H1 (cell line): Measurements from ENCODE around the gene VAT1L. TPM values are rescaled to one million over a fixed set of nuclear protein-coding genes. Genes with fewer than 3 reads are reported as not detected.

ENCODE experiments used
- CTCF ChIA-PET: fragments of 300-600 bp; sonication (Branson Sonifier 250); formaldehyde crosslinking; loops from one replicate; lab custom pipeline; 2021; ENCODE audit not compliant: partially characterized antibody; lab: Charles Lee
- POLR2A ChIA-PET: fragments of 300-600 bp; sonication (Branson Sonifier 250); formaldehyde crosslinking; loops from one replicate; lab custom pipeline; 2021; ENCODE audit warnings: inconsistent platforms; ENCODE audit not compliant: partially characterized antibody; lab: Charles Lee
- DNase-seq, 2 experiments: peaks; one replicate each; pipeline versions ENCODE4 v3.0.0 to v3.0.0-alpha.2; 2010 to 2022; ENCODE audit warnings: low spot score in 2 of 2, low read depth in 1 of 2, mixed read lengths in 1 of 2
- FAIRE-seq: peaks from 2 replicates; lab custom pipeline; 2011; peaks lifted over from hg19 to GRCh38; lab: Jason Lieb, UNC
- H2AFZ ChIP-seq: 2 replicates; pipeline ENCODE4 v1.8.1; 2012; ENCODE audit warnings: low read length, inconsistent platforms
- H2AK5ac ChIP-seq: 2 replicates; pipeline ENCODE4 v1.6.1; 2013; ENCODE audit warnings: low read depth, low read length
- H2BK120ac ChIP-seq: replicated peaks from 2 replicates; pipeline ENCODE3; 2013; ENCODE audit warnings: low read depth, low read length, inconsistent platforms
- H2BK12ac ChIP-seq: 2 replicates; pipeline ENCODE4 v1.6.1; 2013; ENCODE audit warnings: low read depth, low read length
- H2BK15ac ChIP-seq: 2 replicates; pipeline ENCODE4 v1.6.1; 2013; ENCODE audit warnings: low read length
- H2BK20ac ChIP-seq: 2 replicates; pipeline ENCODE4 v1.6.1; 2013; ENCODE audit warnings: low read length
- H2BK5ac ChIP-seq: 2 replicates; pipeline ENCODE4 v1.6.1; 2013; ENCODE audit warnings: low read depth, low read length
- H3K14ac ChIP-seq: 2 replicates; pipeline ENCODE4 v1.6.1; 2013; ENCODE audit warnings: inconsistent platforms; ENCODE audit not compliant: insufficient read length
- H3K18ac ChIP-seq: 2 replicates; pipeline ENCODE4 v1.6.1; 2013; ENCODE audit warnings: low read length; ENCODE audit errors: extremely low read depth
- H3K23ac ChIP-seq: 2 replicates; pipeline ENCODE4 v1.6.1; 2013; ENCODE audit warnings: inconsistent platforms; ENCODE audit not compliant: insufficient read length
- H3K23me2 ChIP-seq: 2 replicates; pipeline ENCODE4 v1.6.1; 2013; ENCODE audit warnings: low read depth, low read length
- H3K27ac ChIP-seq: 2 replicates; pipeline ENCODE4 v1.6.1; 2011; ENCODE audit warnings: low read depth, low read length, inconsistent platforms
- H3K27me3 ChIP-seq, 4 experiments: replicated peaks in 1 of 4; 1 replicate in 1 of 4; 2 replicates in 3 of 4; pipeline versions ENCODE4 v1.6.1 to v1.8.1; 2011 to 2013; ENCODE audit warnings: low read length in 3 of 4, mild to moderate bottlenecking in 3 of 4, inconsistent platforms in 2 of 4, mixed read lengths in 2 of 4, moderate library complexity in 1 of 4; ENCODE audit not compliant: control insufficient read depth in 3 of 4, insufficient read depth in 3 of 4; ENCODE audit errors: extremely low read depth in 1 of 4
- H3K36me3 ChIP-seq, 4 experiments: 2 replicates each; pipeline versions ENCODE4 v1.6.1 to v1.8.1; 2011 to 2013; ENCODE audit warnings: mild to moderate bottlenecking in 4 of 4, low read length in 3 of 4, moderate library complexity in 2 of 4, control low read depth in 1 of 4, inconsistent platforms in 1 of 4; ENCODE audit not compliant: insufficient read depth in 4 of 4, control insufficient read depth in 2 of 4
- H3K4ac ChIP-seq: replicated peaks from 2 replicates; pipeline ENCODE3; 2013; ENCODE audit warnings: low read length, low read depth, mixed read lengths, inconsistent platforms; ENCODE audit not compliant: insufficient read length
- H3K4me1 ChIP-seq, 4 experiments: replicated peaks in 1 of 4; 1 replicate in 1 of 4; 2 replicates in 3 of 4; pipeline versions ENCODE4 v1.6.1 to v1.8.1; 2011 to 2013; ENCODE audit warnings: low read length in 3 of 4, inconsistent platforms in 2 of 4, mixed read lengths in 1 of 4; ENCODE audit not compliant: insufficient read depth in 4 of 4, control insufficient read depth in 3 of 4
- H3K4me2 ChIP-seq, 2 experiments: 2 replicates each; pipeline versions ENCODE4 v1.6.1 to v1.8.1; 2011 to 2013; ENCODE audit warnings: low read depth in 2 of 2, low read length in 2 of 2, control low read depth in 1 of 2, inconsistent platforms in 1 of 2, mild to moderate bottlenecking in 1 of 2; ENCODE audit not compliant: insufficient read depth in 1 of 2
- H3K4me3 ChIP-seq, 4 experiments: fragments of 200-600, 300-600 bp in 1 of 4; sonication (generic), shearing (Covaris generic), sonication (Bioruptor Twin) in 1 of 4; 2 replicates each; pipeline versions ENCODE4 v1.5.1 to v1.8.1; 2011 to 2016; ENCODE audit warnings: low read length in 4 of 4, low read depth in 3 of 4, control low read depth in 2 of 4, inconsistent platforms in 2 of 4, mild to moderate bottlenecking in 2 of 4, mixed read lengths in 1 of 4, moderate library complexity in 1 of 4; ENCODE audit not compliant: insufficient read depth in 2 of 4; ENCODE audit errors: extremely low read depth in 1 of 4
- H3K56ac ChIP-seq: replicated peaks from 2 replicates; pipeline ENCODE3; 2013; ENCODE audit warnings: low read depth, mild to moderate bottlenecking, mixed read lengths, low read length, inconsistent platforms; ENCODE audit not compliant: insufficient read length
- H3K79me1 ChIP-seq: 2 replicates; pipeline ENCODE4 v1.6.1; 2013; ENCODE audit warnings: low read depth, low read length, control low read depth
- H3K79me2 ChIP-seq, 2 experiments: 2 replicates each; pipeline versions ENCODE4 v1.6.1 to v1.8.1; 2012 to 2013; ENCODE audit warnings: low read length in 2 of 2, mild to moderate bottlenecking in 2 of 2, inconsistent platforms in 1 of 2; ENCODE audit not compliant: insufficient read depth in 2 of 2, control insufficient read depth in 1 of 2
- H3K9ac ChIP-seq, 4 experiments: replicated peaks in 1 of 4; 1 replicate in 1 of 4; 2 replicates in 3 of 4; pipeline versions ENCODE4 v1.6.1 to v1.8.1; 2011 to 2013; ENCODE audit warnings: low read depth in 3 of 4, low read length in 3 of 4, control low read depth in 2 of 4, mild to moderate bottlenecking in 2 of 4, moderate library complexity in 2 of 4, inconsistent platforms in 1 of 4; ENCODE audit errors: extremely low read depth in 1 of 4
- H3K9me3 ChIP-seq, 2 experiments: 2 replicates each; pipeline versions ENCODE4 v1.6.1 to v1.8.1; 2012 to 2013; ENCODE audit warnings: mild to moderate bottlenecking in 2 of 2, moderate library complexity in 2 of 2, control low read depth in 1 of 2, inconsistent platforms in 1 of 2, low read depth in 1 of 2, low read length in 1 of 2, mixed read lengths in 1 of 2; ENCODE audit not compliant: insufficient read depth in 2 of 2
- H4K20me1 ChIP-seq, 2 experiments: replicated peaks in 1 of 2; 2 replicates each; pipeline versions ENCODE3 to v1.8.1; 2011 to 2013; ENCODE audit warnings: inconsistent platforms in 2 of 2, low read length in 2 of 2, mild to moderate bottlenecking in 1 of 2; ENCODE audit not compliant: insufficient read depth in 2 of 2, control insufficient read depth in 1 of 2
- H4K5ac ChIP-seq: 2 replicates; pipeline ENCODE4 v1.6.1; 2013; ENCODE audit warnings: low read length, low read depth, mixed read lengths, inconsistent platforms; ENCODE audit not compliant: insufficient read length
- H4K8ac ChIP-seq: 2 replicates; pipeline ENCODE4 v1.8.0; 2013; ENCODE audit warnings: mild to moderate bottlenecking, moderate library complexity, low read length, inconsistent platforms; ENCODE audit not compliant: insufficient read depth; ENCODE audit errors: extremely low read depth
- H4K91ac ChIP-seq: replicated peaks from 2 replicates; pipeline ENCODE3; 2013; ENCODE audit warnings: low read length, mixed read lengths, inconsistent platforms; ENCODE audit not compliant: insufficient read length
- BACH1 ChIP-seq: IDR thresholded peaks from 2 replicates; pipeline ENCODE4 v1.6.1; 2012; ENCODE audit warnings: low read length, improper control_type of control experiment
- BCL11A ChIP-seq, 2 experiments: IDR thresholded peaks; one replicate each; pipeline ENCODE4 v1.6.1; 2011; ENCODE audit warnings: low read depth in 2 of 2, low read length in 2 of 2, mild to moderate bottlenecking in 2 of 2
- BRCA1 ChIP-seq: IDR thresholded peaks from 2 replicates; pipeline ENCODE4 v1.6.1; 2012; ENCODE audit warnings: low read depth, low read length, improper control_type of control experiment
- CREB1 ChIP-seq: IDR thresholded peaks from 2 replicates; pipeline ENCODE4 v1.6.1; 2012; ENCODE audit warnings: inconsistent platforms
- FOSL1 ChIP-seq: IDR thresholded peaks from 2 replicates; pipeline ENCODE4 v1.6.1; 2011; ENCODE audit warnings: mild to moderate bottlenecking, low read depth, low read length, moderate library complexity; ENCODE audit not compliant: insufficient read depth
- HDAC2 ChIP-seq, 2 experiments: fragments of 300-600 bp in 1 of 2; sonication (generic) in 1 of 2; IDR thresholded peaks; 2 replicates each; pipeline ENCODE4 v1.6.1; 2011 to 2012; ENCODE audit warnings: low read depth in 2 of 2, low read length in 2 of 2, mild to moderate bottlenecking in 2 of 2, moderate library complexity in 2 of 2, borderline replicate concordance in 1 of 2, inconsistent platforms in 1 of 2
- JUND ChIP-seq: IDR thresholded peaks from 2 replicates; pipeline ENCODE4 v1.6.1; 2011; ENCODE audit warnings: mild to moderate bottlenecking, improper control_type of control experiment, low read length
- KDM1A ChIP-seq: fragments of 200-600, 300-600 bp; sonication (generic); IDR thresholded peaks from 2 replicates; pipeline ENCODE4 v1.7.1; 2016; ENCODE audit warnings: mild to moderate bottlenecking, low read length, borderline replicate concordance
- MAFK ChIP-seq: IDR thresholded peaks from 2 replicates; pipeline ENCODE4 v1.6.1; 2012; ENCODE audit warnings: low read depth, mild to moderate bottlenecking, improper control_type of control experiment, low read length
- NANOG ChIP-seq: IDR thresholded peaks from 2 replicates; pipeline ENCODE4 v1.6.1; 2011; ENCODE audit warnings: low read length, low read depth, mild to moderate bottlenecking, inconsistent platforms; ENCODE audit not compliant: insufficient read depth, poor library complexity, severe bottlenecking
- NRF1 ChIP-seq: IDR thresholded peaks from 2 replicates; pipeline ENCODE4 v1.6.1; 2011; ENCODE audit warnings: mild to moderate bottlenecking, low read depth, low read length, improper control_type of control experiment
- POLR2AphosphoS5 ChIP-seq: IDR thresholded peaks from 2 replicates; pipeline ENCODE4 v1.6.1; 2011; ENCODE audit warnings: low read depth, low read length
- RNF2 ChIP-seq: fragments of 200-900, 300-1000 bp; sonication (generic); IDR thresholded peaks from 2 replicates; pipeline ENCODE4 v1.7.1; 2016; ENCODE audit warnings: borderline replicate concordance, low read depth, mild to moderate bottlenecking, antibody characterized with exemption, low read length; ENCODE audit not compliant: poor library complexity, severe bottlenecking; ENCODE audit errors: missing control alignments
- SIRT6 ChIP-seq: IDR thresholded peaks from one replicate; pipeline ENCODE4 v1.7.1; 2012; ENCODE audit warnings: low read length, inconsistent platforms
- SP4 ChIP-seq: IDR thresholded peaks from 2 replicates; pipeline ENCODE4 v1.6.1; 2012; ENCODE audit warnings: low read length, inconsistent platforms
- WGBS, 2 experiments: shearing (Covaris generic) in 1 of 2; methylation state at CpG; one replicate each; pipeline versions ENCODE4 v1.1.6 to v1.1.7; 2013 to 2015; ENCODE audit warnings: low lambda C conversion rate in 2 of 2, mixed read lengths in 2 of 2, inconsistent platforms in 1 of 2, low coverage in 1 of 2, missing lambda C conversion rate in 1 of 2; ENCODE audit not compliant: insufficient replicate concordance in 2 of 2, insufficient coverage in 1 of 2, insufficient read length in 1 of 2; ENCODE audit errors: extremely low coverage in 1 of 2, missing lambda C conversion rate in 1 of 2; 5-methylcytosine and 5-hydroxymethylcytosine counted together
- polyA plus RNA-seq, 7 experiments: library from polyadenylated mRNA; depleted of rRNA in 3 of 7; stranded (reverse) in 5 of 7; unstranded in 2 of 7; fragments of >200 nt in 5 of 7; fragments of 200-250 nt in 2 of 7; gene quantifications; 1 replicate in 5 of 7; 2 replicates in 1 of 7; 4 replicates in 1 of 7; pipeline versions ENCODE4 v1.2.1 to v1.2.3, GENCODE V29; 2011 to 2013; ENCODE audit warnings: missing spikeins in 2 of 7, mixed read lengths in 2 of 7
- total RNA-seq: library from RNA; stranded (reverse); fragmentation: NEBNext Ultra II Directional; extraction: Animal tissue kit (Norgen Biotek cat#: 25700); gene quantifications from 2 replicates; pipeline ENCODE4 v1.2.1, GENCODE V29; 2021

VAT1L gene
- total and polyA plus RNA-seq, 2 of the 8 experiments (the other 6 are each of a cell fraction or from before 2014, with no cell fraction given): 46.3 to 48.2 TPM

DNA sequence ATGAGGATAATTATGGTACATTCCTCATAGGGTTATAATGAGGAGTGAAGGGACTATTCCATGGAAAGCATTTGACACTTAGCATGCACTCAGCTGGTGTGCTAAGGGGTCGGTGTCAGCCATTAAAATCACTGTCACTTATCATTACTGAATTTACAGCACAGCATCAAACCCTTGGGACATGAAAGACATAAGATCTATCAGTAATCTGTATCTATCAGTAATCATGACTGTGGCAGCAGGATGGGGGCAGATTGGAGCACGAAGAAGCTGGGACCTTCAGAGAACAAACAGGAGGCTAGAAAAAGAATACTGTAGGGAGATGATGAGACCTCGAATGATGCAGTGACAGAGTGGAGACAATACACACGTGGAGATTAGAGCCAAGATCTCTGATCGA, 160.5 kb downstream of the VAT1L start:
- CTCF ChIA-PET: interaction anchor here (1.1 to 25.9 kb wide), 4 partner anchors 9 to 274 kb away, joined by 3 to 362 read pairs (median 18); no protein-coding TSS in a partner anchor
- H3K23ac ChIP-seq: no peak overlapping the region
- whole genome bisulfite sequencing, 2 experiments: 86% methylated on average over 5 of the region's 5 CpGs; no CpG with 5 or more reads in 1 of the 2 experiments
- H3K4me1 ChIP-seq: peaks cover 0 to 9% (median 4%) of the 10 kb centered on the region in 4 experiments; a peak in 4 of 7 replicates
- H2BK120ac ChIP-seq: no peak overlapping the region
- H3K4ac ChIP-seq: no peak overlapping the region
- H3K4me2 ChIP-seq: no peak overlapping the region
- no peak overlapping the region for H3K27ac ChIP-seq
- H2BK20ac ChIP-seq: no peak overlapping the region
- POLR2A ChIA-PET: no interaction called here
- H3K27me3 ChIP-seq: no peaks in the 10 kb centered on the region
- no peaks in the 10 kb centered on the region; the same call in 1 of the 2 replicates for H3K23me2 ChIP-seq
- FAIRE-seq (no peak), DNase-seq (no peak)
- H4K5ac ChIP-seq: no peak overlapping the region
- no peak overlapping the region for H3K18ac ChIP-seq
- H3K79me2 ChIP-seq: no peaks in the 10 kb centered on the region; a peak in 1 of 4 replicates
- H4K20me1 ChIP-seq: no peaks in the 10 kb centered on the region
- H2AK5ac ChIP-seq: no peak overlapping the region
- no peak overlapping the region for H4K8ac ChIP-seq
- H3K9ac ChIP-seq: no peak overlapping the region
- H2BK5ac ChIP-seq: no peak overlapping the region
- H3K4me3 ChIP-seq: no peak overlapping the region
- H3K79me1 ChIP-seq: no peaks in the 10 kb centered on the region; the same call in 1 of the 2 replicates
- H3K9me3 ChIP-seq: no peaks in the 10 kb centered on the region
- H2AFZ ChIP-seq: no peak overlapping the region
- peaks cover 0 to 2% (median 0%) of the 10 kb centered on the region in 4 experiments; a peak in 1 of 8 replicates for H3K36me3 ChIP-seq
- H2BK15ac ChIP-seq: no peak overlapping the region
- no peak overlapping the region for H3K14ac ChIP-seq
- H3K56ac ChIP-seq: no peak overlapping the region
- H4K91ac ChIP-seq: no peak overlapping the region
- no peak overlapping the region for H2BK12ac ChIP-seq
- no peak for TF ChIP-seq POLR2AphosphoS5
- TF ChIP-seq FOSL1: no peak
- TF ChIP-seq BRCA1: no peak
- no peak for TF ChIP-seq MAFK
- no peak for TF ChIP-seq CREB1
- no peak for TF ChIP-seq SP4
- TF ChIP-seq NANOG: no peak
- TF ChIP-seq NRF1: no peak
- TF ChIP-seq BCL11A (IDR thresholded peaks at IDR 0.05; ENCODE audit: low read depth in 2 of 2, low read length in 2 of 2): no peak
- no peak for TF ChIP-seq SIRT6
- no peak for TF ChIP-seq HDAC2 (IDR thresholded peaks at IDR 0.05; ENCODE audit: borderline replicate concordance in 1 of 2, low read depth in 2 of 2, low read length in 2 of 2)
- TF ChIP-seq JUND: no peak
- no peak for TF ChIP-seq KDM1A
- no peak for TF ChIP-seq BACH1
- no peak for TF ChIP-seq RNF2
